CD4-positive, alpha-beta T cell treated with Interleukin-4 for 1 hour (primary cell): Measurements from ENCODE around the gene GP1BA.

ENCODE experiments used
- DNase-seq, 2 donors: peaks; one replicate each; pipeline ENCODE4 v3.0.0-alpha.2; 2020 to 2022

Gene GP1BA

GRCh38 chr17:4951486-4951885 is 19.4 kb downstream of the GP1BA start:
- DNase-seq = no peak

DNA sequence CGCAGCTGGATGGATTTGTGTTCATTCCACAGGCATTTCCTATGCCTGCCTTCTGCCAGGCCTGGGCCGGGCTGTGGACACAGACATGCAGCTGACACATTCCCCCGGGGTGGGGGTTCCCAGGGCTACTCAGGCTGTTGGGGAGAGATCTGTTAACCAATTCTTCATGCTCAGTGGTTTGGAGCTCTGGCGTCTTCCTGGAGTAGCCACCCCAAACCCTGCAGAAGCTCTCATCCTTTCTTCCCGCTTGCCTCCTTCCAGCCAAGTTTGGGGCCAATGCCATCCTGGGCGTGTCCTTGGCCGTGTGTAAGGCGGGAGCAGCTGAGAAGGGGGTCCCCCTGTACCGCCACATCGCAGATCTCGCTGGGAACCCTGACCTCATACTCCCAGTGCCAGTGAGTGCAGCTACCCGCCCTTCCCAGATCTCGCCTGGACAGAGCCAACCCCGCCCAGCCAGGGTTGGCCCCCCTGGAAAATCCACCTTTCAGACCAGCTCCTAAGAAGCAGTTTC is 21.4 kb downstream of the GP1BA start:
- DNase-seq = no peak

GRCh38 chr17:4955091-4955490 is 23.0 kb downstream of the GP1BA start:
- no peak for DNase-seq

DNA sequence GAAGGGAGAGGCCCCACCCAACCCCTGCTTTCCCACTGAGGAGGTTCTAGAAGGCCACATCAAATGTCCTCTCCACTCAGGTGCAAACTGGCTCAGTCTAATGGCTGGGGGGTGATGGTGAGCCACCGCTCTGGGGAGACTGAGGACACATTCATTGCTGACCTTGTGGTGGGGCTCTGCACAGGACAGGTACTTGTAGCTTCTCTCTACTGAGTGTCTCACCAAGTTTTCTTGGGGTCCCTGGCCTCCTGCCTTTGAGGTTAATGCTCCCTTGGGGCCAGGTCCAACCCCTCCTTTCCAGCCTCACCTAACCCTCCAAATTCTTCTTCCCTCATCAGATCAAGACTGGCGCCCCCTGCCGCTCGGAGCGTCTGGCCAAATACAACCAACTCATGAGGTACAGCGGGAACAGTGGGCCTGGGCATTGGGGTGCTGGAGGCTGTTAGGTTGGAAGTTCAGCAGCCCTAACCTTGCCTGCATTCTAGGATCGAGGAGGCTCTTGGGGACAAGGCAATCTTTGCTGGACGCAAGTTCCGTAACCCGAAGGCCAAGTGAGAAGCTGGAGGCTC is 24.5 kb downstream of the GP1BA start:
- DNase-seq = peak; percentile 44 to 51

DNA sequence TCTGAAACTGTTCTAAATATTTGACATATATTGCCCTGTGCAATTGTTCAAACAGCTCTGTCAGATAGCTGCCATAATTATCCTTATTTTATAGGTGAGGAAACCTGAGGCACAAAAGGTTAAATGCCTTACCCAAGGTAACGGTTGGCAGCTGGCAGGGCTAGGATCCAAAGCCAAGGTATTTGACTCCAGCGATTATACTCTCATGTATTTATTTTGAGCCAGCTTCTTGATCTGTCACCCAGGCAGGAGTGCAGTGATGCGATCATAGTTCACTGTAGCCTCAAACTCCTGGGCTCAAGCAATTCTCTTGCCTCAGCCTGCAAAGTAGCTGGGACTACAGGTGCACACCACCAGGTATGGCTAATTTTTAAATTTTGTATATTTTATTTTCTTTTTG is 26.0 kb downstream of the GP1BA start:
- DNase-seq = no peak

GRCh38 chr17:4959261-4959965 is 27.3 kb downstream of the GP1BA start:
- DNase-seq = no peak

DNA sequence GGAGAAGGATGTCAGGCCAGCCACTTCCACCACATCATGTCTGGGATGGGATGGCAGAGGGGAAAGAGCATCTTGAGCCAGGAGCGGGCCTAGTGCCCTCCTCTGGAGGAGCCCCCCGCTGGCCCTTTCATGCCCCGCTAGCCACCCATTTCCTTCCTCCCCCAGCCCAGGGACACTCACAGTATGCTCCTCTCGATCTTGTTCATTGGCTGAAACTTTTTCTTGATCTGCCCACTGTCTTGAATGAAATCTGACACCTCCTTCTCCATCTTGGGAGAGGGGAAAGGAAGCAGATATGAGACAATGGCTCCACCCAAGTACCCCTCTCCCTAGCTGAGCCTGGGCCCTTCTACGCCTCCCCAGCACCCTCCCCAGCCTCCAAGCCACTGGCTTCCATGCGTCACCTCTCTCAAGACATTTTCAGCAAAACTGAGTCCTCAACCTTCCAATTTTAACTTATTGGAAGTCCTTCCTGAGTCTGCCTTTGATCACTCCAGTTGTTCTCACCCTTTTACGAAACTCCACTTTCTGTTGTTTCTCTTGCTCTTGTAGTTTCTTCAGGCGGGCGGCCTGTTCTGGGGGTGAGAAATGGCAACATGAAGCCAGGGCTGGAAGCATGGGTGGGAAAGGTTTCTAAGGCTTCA is 28.3 kb downstream of the GP1BA start:
- DNase-seq = no peak

- DNase-seq = no peak
These were observed 33.4 kb downstream of the GP1BA start for GRCh38 chr17:4965311-4965986.

DNA sequence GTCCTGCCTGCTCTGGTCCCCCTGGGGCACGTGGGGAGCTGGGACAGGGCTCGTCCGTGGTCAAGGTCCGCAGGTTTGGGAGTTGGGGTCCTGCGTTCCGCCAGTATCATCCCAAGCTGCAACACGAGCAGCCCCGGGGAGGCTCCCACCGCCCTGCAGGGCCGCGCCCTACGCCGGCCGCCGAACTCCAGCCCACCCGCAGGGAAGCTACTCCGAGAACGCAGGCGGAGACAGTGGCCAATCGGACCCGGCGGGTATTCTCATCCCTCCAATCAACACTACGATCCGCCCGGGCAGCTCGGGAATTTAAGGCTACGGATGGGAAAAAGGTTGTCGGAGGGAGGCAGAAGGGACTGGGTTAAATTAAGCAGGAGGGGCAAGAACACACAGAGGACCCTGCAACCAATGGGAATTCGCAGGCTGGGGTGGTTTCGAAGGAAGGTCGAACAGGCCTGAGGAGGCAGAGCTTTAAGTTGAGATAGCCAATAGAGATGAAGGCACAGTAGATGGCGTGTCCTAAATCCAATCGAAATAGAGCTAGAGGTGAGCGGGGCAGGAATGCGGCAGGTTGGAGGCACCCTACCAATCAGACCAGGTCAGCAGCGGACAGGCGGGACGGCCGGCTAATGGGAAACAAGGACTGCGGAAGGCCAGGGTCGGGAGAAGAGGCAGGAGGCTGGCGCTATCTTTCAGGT is 34.9 kb downstream of the GP1BA start:
- peak; percentile 99 for DNase-seq

DNA sequence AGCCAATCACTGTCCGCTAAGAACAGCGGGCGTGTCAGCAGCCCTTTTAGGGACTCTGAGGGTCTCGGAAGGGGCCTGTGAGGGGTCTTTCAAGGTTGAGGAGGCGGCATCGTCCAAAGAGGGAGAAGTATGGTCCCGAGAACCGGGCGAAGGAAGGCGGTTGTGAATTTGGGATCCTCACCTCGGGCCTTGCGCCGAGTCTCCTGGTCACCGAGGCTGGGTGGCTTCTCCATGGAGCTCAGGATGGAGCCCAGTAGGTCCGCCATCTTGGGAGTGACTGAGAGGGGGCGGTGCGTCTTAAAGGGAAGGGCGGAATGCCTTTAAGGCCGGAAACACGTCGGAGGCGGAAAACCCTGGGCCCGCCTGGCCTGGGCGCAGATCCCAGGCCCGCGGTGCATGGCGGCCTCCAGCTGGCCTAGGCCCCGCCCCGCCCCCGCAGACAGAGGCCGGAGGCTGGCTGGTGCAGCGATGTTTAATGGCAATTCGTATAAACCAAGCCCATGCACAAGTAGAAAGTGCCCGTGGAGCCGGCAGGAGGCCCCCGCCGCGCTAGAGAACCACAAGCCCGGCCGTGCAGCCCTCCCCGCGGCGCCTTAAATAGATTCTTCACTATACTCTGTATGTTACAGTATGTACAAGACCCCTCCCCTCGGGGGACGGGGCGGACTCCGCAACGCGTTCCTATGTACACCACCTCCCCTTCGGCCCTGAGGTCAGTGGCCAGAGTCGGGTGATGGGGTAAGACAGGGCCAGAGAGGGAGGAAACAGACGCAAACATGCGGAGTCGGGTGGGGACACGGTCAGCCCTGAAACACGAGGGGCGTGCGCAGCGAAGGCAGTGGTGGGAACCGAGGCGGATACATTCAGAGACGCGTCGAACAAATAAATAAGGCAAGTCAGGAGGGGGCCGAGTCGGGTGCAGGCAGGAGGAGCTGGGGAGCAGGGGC is 35.7 kb downstream of the GP1BA start, which contains the start of gene SPAG7:
SPAG7 (minus strand) TSS at position 279 of the 947 bp plus-strand sequence; CDS start at position 266, 13 bp downstream.
- peak; percentile 95 to 97 for DNase-seq

DNA sequence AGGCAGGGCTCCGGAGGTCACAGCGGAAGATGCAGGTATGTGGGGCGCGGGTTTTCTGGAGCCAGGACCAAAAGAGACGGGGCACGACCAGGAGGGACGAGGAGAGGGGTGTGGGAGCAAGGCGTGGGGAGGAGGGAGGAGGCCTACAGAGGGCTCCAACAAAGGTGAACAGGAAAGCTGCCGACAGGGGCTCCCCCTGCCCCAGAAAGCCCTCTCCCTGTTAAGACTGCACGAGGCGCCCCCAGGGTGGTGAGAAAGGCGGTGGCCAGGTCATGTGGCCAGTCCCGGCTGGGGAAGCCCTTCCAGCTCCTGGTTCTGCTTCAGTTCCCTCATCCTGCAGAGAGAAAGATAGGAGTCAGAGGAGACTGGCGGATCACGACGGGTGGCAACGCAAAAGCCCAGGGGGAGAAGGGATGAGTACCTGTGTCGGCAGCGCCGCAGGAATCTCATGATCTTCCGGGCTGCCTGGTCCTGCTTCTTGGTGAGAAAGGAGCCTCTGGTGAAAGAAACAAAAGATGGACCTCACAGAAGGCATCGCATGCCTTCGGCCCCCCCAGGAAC is 36.5 kb downstream of the GP1BA start:
- DNase-seq = no peak

DNA sequence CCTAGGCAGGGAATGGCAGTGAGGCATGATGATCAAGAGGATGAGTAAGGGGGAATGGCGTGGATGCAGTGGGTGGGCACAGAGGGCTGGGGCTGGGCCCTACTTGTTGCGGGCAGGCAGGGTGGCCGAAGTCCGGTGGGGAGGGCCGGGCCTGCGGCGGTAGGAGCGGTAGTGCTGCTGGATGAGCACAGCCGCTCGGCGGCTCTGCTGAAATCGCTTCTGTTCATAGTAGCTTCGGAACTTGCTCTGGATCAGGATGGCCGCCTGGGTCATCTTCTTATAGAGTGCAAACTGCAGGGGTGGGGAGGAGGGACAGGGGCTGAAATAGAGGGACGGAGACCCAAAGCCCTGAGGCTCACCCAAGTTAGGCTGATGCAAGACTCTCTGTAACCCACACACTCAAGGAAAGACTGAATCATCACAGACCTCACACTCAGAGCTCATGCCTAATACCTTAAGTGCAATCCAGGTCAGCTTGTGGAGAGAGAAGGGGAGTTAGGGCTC is 37.0 kb downstream of the GP1BA start:
- no peak for DNase-seq

DNA sequence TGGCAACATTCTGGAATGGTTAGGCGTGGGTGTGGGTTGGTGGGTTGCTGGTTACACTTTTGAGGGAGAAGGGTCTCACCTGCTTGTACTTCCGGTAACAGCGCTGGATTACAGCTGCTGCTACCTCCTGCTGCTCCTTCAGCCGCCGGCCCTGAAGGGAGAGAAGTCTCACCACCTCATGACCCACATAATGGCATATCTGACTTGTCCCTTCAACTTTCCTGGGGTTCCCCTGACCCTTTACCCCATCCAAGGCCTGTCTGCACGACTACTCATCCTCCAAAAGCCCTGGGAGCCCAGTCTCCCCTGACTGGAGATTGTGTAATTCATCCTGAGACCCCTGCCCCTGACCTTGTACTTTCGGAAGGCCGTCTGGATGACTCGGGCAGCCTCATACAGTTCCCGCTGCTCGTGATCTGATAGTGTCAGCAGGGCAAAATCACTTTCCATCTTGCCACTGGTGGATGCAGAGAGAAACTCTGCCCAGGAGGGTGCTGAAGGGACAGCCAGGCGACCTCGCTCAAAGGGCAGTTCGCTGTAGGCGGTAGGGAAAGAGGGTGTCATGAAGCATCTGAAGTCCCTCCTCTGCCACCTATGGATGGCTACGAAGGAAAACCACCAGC is 37.6 kb downstream of the GP1BA start:
- no peak for DNase-seq

GRCh38 chr17:4970273-4970672 is 38.2 kb downstream of the GP1BA start:
- no peak for DNase-seq

DNA sequence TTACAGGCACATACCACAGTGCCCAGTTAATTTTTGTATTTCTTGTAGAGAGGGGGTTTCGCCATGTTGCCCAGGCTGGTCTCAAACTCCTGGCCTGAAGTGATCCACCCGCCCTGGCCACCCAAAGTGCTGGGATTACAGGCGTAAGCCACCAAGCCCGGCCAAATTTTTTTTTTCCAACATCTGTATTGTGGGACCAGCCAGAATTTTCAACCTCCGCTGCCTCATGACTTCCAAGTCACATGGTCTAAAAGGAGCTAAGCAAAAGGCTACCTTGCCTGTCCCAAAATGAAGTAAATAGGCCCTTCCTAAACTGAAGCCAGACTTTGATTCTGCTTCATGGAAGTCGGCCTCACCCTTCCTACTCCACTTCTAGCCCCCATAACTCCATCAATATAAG is 39.7 kb downstream of the GP1BA start:
- DNase-seq = no peak

DNA sequence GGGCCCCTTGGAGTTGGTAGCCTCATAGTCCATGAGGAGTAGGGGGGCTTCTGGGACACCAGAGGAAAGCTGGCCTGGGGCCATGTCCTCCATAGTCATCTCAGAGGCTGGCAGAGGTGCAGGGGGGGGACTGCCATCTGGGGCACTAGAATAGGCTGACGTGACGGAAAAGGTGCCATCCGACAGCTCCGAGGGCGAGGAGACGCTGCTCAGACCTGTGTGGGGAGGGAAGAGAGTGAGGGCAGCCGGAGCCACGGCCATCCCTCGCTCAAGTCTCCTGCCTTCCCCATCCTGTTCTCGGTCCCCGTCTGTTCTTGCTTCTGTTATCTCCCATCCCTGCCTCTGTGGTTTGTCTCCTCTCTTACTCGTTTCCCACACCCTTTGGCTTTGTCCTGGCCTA is 40.2 kb downstream of the GP1BA start:
- no peak for DNase-seq

DNA sequence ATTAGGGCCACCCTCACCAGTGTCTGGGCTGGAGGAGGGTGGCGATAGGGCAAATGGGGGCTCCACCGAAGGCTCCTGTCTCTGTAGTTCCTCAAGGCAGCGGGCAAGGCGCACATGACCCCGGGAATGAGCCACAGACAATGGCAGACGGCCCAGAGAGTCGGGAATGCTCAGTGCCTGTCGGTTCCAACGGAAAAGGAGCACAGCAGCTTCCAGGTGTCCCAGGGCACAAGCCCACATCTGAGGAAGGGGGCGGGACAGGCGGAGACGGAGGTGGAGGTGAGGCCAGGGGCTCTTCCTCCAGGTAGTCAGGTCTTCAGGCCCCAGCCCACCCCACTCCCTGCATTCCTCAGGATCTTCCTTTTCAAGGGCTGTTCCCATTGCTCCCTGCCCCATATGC is 40.7 kb downstream of the GP1BA start:
- DNase-seq = no peak

GRCh38 chr17:4973256-4974114 is 41.4 kb downstream of the GP1BA start:
- no peak for DNase-seq

- DNase-seq = no peak
These were observed 42.1 kb downstream of the GP1BA start for GRCh38 chr17:4974115-4974670.
